GM23338 (cell line): ENCODE data around the gene ERI3. TPM values are rescaled to one million over a fixed set of nuclear protein-coding genes. Genes with fewer than 3 reads are reported as not detected.

Experiments used
- ATAC-seq: fragments of 200-7000 bp; cut with Tn5 transposase; 3 replicates; pipeline ENCODE4 v1.9.1; 2020
- DNase-seq: peaks from one replicate; pipeline ENCODE4 v3.0.0-alpha.2; 2015; ENCODE audit warnings: low spot score
- H2AFZ ChIP-seq: fragments of 200-600 bp; sonication (generic); 2 replicates; pipeline ENCODE4 v1.8.0; 2016; ENCODE audit warnings: antibody characterized with exemption, mild to moderate bottlenecking, moderate library complexity
- H3F3A ChIP-seq: fragments of 200-600 bp; sonication (generic); replicated peaks from 2 replicates; pipeline ENCODE4 v1.8.0; 2017; ENCODE audit warnings: antibody characterized with exemption, mixed run types, low read depth
- H3K27ac ChIP-seq: fragments of 200-600 bp; sonication (generic); 2 replicates; pipeline ENCODE4 v1.6.1; 2016; ENCODE audit warnings: low read depth
- H3K27me3 ChIP-seq: fragments of 200-600 bp; sonication (generic); 2 replicates; pipeline ENCODE4 v1.8.0; 2016; ENCODE audit warnings: mild to moderate bottlenecking, mixed run types, moderate library complexity; ENCODE audit not compliant: insufficient read depth
- H3K36me3 ChIP-seq: fragments of 200-600 bp; sonication (generic); 2 replicates; pipeline ENCODE4 v1.8.0; 2016; ENCODE audit warnings: mild to moderate bottlenecking; ENCODE audit not compliant: insufficient read depth
- H3K4me1 ChIP-seq: fragments of 200-600 bp; sonication (generic); 2 replicates; pipeline ENCODE4 v1.8.0; 2016; ENCODE audit warnings: mild to moderate bottlenecking, moderate library complexity; ENCODE audit not compliant: insufficient read depth
- H3K4me2 ChIP-seq: fragments of 200-600 bp; sonication (generic); 2 replicates; pipeline ENCODE4 v1.7.1; 2017; ENCODE audit warnings: mixed run types
- H3K4me3 ChIP-seq: fragments of 200-600 bp; sonication (generic); 2 replicates; pipeline ENCODE4 v1.6.1; 2016; ENCODE audit warnings: mixed run types
- H3K79me2 ChIP-seq: fragments of 200-600 bp; sonication (generic); replicated peaks from 2 replicates; pipeline ENCODE4 v1.8.0; 2017; ENCODE audit warnings: mild to moderate bottlenecking; ENCODE audit not compliant: insufficient read depth
- H3K9me2 ChIP-seq: fragments of 200-600 bp; sonication (generic); 2 replicates; pipeline ENCODE4 v1.8.0; 2017; ENCODE audit not compliant: insufficient read depth
- H4K20me1 ChIP-seq: fragments of 200-600 bp; sonication (generic); replicated peaks from 2 replicates; pipeline ENCODE4 v1.8.0; 2017; ENCODE audit warnings: mild to moderate bottlenecking; ENCODE audit not compliant: insufficient read depth
- H3K27ac Mint-ChIP-seq: 2 replicates; pipeline ENCODE4 v1.8.0; 2020; ENCODE audit warnings: inconsistent platforms, mild to moderate bottlenecking, moderate library complexity, mixed read lengths
- H3K27me3 Mint-ChIP-seq: 3 replicates; pipeline ENCODE4 v1.8.0; 2022; ENCODE audit warnings: low read depth, mild to moderate bottlenecking, moderate library complexity, mixed read lengths, inconsistent platforms; ENCODE audit not compliant: insufficient read depth, poor library complexity
- H3K36me3 Mint-ChIP-seq: 3 replicates; pipeline ENCODE4 v1.8.0; 2021; ENCODE audit warnings: low read depth, mild to moderate bottlenecking, inconsistent platforms, moderate library complexity, mixed read lengths
- H3K4me1 Mint-ChIP-seq: 3 replicates; pipeline ENCODE4 v1.8.0; 2020; ENCODE audit warnings: mild to moderate bottlenecking, inconsistent platforms, mixed read lengths
- H3K4me3 Mint-ChIP-seq: 3 replicates; pipeline ENCODE4 v1.8.0; 2021; ENCODE audit warnings: moderate library complexity, mild to moderate bottlenecking, inconsistent platforms, mixed read lengths
- H3K9me3 Mint-ChIP-seq: 3 replicates; pipeline ENCODE4 v1.8.0; 2020; ENCODE audit warnings: moderate library complexity, mild to moderate bottlenecking, inconsistent platforms, mixed read lengths
- CREB1 ChIP-seq: fragments of 250-450 bp; sonication (Bioruptor Pico); IDR thresholded peaks from 2 replicates; pipeline ENCODE4 v1.5.0; 2020; ENCODE audit warnings: low read depth, mild to moderate bottlenecking, moderate library complexity
- EZH2 ChIP-seq: fragments of 200-600 bp; sonication (generic); IDR thresholded peaks from one replicate; pipeline ENCODE4 v1.8.0; 2017; ENCODE audit warnings: antibody characterized with exemption, mild to moderate bottlenecking, low read depth; ENCODE audit not compliant: unreplicated experiment
- EZH2phosphoT487 ChIP-seq: fragments of 200-600 bp; sonication (generic); IDR thresholded peaks from one replicate; pipeline ENCODE4 v1.8.1; 2018; ENCODE audit warnings: antibody characterized with exemption; ENCODE audit not compliant: unreplicated experiment
- JUNB ChIP-seq: IDR thresholded peaks from one replicate; pipeline ENCODE4 v1.6.1; 2016; ENCODE audit warnings: antibody characterized with exemption; ENCODE audit not compliant: unreplicated experiment
- NANOG ChIP-seq: IDR thresholded peaks from 2 replicates; pipeline ENCODE4 v1.6.1; 2016; ENCODE audit warnings: antibody characterized with exemption, borderline replicate concordance
- POLR2AphosphoS5 ChIP-seq: IDR thresholded peaks from 2 replicates; pipeline ENCODE4 v1.6.1; 2016; ENCODE audit warnings: antibody characterized with exemption, low read depth
- STAT1 ChIP-seq: IDR thresholded peaks from one replicate; pipeline ENCODE4 v1.6.1; 2016; ENCODE audit warnings: antibody characterized with exemption; ENCODE audit not compliant: unreplicated experiment
- ZNF114 ChIP-seq: fragments of 250-450 bp; sonication (Bioruptor Pico); IDR thresholded peaks from 2 replicates; pipeline ENCODE4 v1.5.0; 2020; ENCODE audit warnings: mild to moderate bottlenecking, moderate library complexity
- ZNF331 ChIP-seq: fragments of 250-450 bp; sonication (Bioruptor Pico); IDR thresholded peaks from 2 replicates; pipeline ENCODE4 v1.5.0; 2020; ENCODE audit warnings: low read depth, mild to moderate bottlenecking, moderate library complexity
- polyA plus RNA-seq: library from polyadenylated mRNA; unstranded; fragments of >200 nt; fragmentation: Nextera tagmentation; extraction: Ambion mirVana; gene quantifications from 2 replicates; pipeline ENCODE4 v1.2.1, GENCODE V29; 2016
- total RNA-seq: library from RNA; depleted of rRNA; stranded (reverse); fragments of >200 nt; shearing (Covaris generic); gene quantifications from 2 replicates; pipeline ENCODE4 v1.2.3, GENCODE V29; 2014
- TF ChIP-seq, protein P1 (sequence below): IDR thresholded peaks from one replicate; pipeline ENCODE4 v1.6.1; 2018; ENCODE audit warnings: antibody characterized with exemption; ENCODE audit not compliant: unreplicated experiment
- TF ChIP-seq, protein P2 (sequence below), 2 experiments: fragments of 200-600 bp in 1 of 2; sonication (generic) in 1 of 2; conservative IDR thresholded peaks; 2 replicates each; pipeline versions ENCODE4 v1.5.1 to v1.6.1; 2016 to 2017; ENCODE audit warnings: antibody characterized with exemption in 2 of 2, low read depth in 2 of 2, mild to moderate bottlenecking in 2 of 2, moderate library complexity in 1 of 2
- TF ChIP-seq, protein P3 (sequence below): IDR thresholded peaks from 2 replicates; pipeline ENCODE4 v1.6.1; 2016; ENCODE audit warnings: antibody characterized with exemption
- TF ChIP-seq, protein P4 (sequence below): fragments of 250-450 bp; sonication (Bioruptor Pico); IDR thresholded peaks from 2 replicates; pipeline ENCODE4 v1.5.0; 2020; ENCODE audit warnings: mild to moderate bottlenecking, moderate library complexity

The ERI3 gene
- total and polyA plus RNA-seq, 2 experiments from 2014 or later, result 63.0 to 70.1 TPM

DNA sequence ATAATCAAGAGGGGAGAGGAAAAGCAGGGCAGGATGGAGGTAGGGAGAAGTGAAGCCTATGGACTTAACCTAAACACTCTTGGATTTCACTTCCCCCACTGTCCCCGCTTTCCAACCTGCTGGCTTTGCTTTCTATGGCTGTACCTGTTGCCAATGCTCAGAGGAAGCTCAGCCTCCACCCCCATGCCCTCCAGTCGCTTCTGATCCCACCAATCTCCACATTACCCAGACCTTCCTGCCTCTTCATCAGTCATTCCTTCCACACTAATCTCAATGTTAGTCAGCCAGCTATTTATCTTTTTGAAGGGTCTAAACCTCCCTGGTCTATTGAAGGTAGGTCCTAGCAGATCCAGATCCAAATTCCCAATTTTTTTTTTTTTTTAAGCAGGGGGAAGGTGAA lies 24.1 kb downstream of the ERI3 start:
- H3K27me3 ChIP-seq, result no peaks in the 10 kb centered on the region
- H3K4me3 ChIP-seq, result no peak overlapping the region
- H3K9me2 ChIP-seq, result no peaks in the 10 kb centered on the region
- Mint-ChIP-seq H3K4me1 (peaks cover 43% of the 10 kb centered on the region), H3K36me3 (peaks cover 18% of the 10 kb centered on the region), H3K4me3 (no peak overlapping the region), H3K27me3 (peaks cover 5% of the 10 kb centered on the region), H3K9me3 (no peaks in the 10 kb centered on the region), H3K27ac (no peak overlapping the region)
- ATAC-seq (no peak), DNase-seq (no peak)
- 0 out of 2 replicates have a peak, but pooled peaks cover 6% of the 10 kb centered on the region for H3F3A ChIP-seq
- H2AFZ ChIP-seq, result no peak overlapping the region
- H3K4me2 ChIP-seq, result no peak overlapping the region
- H3K27ac ChIP-seq, result no peak overlapping the region
- peaks cover 38% of the 10 kb centered on the region for H3K79me2 ChIP-seq
- H4K20me1 ChIP-seq, result peaks cover 36% of the 10 kb centered on the region
- peaks cover 30% of the 10 kb centered on the region for H3K4me1 ChIP-seq
- TF ChIP-seq POLR2AphosphoS5 (no peak), ZNF331 (CRISPR knock-in tag) (no peak), CREB1 (CRISPR knock-in tag) (no peak), EZH2 (no peak), NANOG (no peak), JUNB (no peak), STAT1 (no peak), ZNF114 (CRISPR knock-in tag) (no peak), EZH2phosphoT487 (no peak)
- TF ChIP-seq, protein P1, sequence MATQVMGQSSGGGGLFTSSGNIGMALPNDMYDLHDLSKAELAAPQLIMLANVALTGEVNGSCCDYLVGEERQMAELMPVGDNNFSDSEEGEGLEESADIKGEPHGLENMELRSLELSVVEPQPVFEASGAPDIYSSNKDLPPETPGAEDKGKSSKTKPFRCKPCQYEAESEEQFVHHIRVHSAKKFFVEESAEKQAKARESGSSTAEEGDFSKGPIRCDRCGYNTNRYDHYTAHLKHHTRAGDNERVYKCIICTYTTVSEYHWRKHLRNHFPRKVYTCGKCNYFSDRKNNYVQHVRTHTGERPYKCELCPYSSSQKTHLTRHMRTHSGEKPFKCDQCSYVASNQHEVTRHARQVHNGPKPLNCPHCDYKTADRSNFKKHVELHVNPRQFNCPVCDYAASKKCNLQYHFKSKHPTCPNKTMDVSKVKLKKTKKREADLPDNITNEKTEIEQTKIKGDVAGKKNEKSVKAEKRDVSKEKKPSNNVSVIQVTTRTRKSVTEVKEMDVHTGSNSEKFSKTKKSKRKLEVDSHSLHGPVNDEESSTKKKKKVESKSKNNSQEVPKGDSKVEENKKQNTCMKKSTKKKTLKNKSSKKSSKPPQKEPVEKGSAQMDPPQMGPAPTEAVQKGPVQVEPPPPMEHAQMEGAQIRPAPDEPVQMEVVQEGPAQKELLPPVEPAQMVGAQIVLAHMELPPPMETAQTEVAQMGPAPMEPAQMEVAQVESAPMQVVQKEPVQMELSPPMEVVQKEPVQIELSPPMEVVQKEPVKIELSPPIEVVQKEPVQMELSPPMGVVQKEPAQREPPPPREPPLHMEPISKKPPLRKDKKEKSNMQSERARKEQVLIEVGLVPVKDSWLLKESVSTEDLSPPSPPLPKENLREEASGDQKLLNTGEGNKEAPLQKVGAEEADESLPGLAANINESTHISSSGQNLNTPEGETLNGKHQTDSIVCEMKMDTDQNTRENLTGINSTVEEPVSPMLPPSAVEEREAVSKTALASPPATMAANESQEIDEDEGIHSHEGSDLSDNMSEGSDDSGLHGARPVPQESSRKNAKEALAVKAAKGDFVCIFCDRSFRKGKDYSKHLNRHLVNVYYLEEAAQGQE, result no peak
- TF ChIP-seq, protein P2, sequence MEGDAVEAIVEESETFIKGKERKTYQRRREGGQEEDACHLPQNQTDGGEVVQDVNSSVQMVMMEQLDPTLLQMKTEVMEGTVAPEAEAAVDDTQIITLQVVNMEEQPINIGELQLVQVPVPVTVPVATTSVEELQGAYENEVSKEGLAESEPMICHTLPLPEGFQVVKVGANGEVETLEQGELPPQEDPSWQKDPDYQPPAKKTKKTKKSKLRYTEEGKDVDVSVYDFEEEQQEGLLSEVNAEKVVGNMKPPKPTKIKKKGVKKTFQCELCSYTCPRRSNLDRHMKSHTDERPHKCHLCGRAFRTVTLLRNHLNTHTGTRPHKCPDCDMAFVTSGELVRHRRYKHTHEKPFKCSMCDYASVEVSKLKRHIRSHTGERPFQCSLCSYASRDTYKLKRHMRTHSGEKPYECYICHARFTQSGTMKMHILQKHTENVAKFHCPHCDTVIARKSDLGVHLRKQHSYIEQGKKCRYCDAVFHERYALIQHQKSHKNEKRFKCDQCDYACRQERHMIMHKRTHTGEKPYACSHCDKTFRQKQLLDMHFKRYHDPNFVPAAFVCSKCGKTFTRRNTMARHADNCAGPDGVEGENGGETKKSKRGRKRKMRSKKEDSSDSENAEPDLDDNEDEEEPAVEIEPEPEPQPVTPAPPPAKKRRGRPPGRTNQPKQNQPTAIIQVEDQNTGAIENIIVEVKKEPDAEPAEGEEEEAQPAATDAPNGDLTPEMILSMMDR (conservative IDR thresholded peaks at IDR 0.05; ENCODE audit: low read depth in 2 of 2), result no peak
- TF ChIP-seq, protein P3, sequence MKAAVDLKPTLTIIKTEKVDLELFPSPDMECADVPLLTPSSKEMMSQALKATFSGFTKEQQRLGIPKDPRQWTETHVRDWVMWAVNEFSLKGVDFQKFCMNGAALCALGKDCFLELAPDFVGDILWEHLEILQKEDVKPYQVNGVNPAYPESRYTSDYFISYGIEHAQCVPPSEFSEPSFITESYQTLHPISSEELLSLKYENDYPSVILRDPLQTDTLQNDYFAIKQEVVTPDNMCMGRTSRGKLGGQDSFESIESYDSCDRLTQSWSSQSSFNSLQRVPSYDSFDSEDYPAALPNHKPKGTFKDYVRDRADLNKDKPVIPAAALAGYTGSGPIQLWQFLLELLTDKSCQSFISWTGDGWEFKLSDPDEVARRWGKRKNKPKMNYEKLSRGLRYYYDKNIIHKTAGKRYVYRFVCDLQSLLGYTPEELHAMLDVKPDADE, result no peak
- TF ChIP-seq, protein P4, sequence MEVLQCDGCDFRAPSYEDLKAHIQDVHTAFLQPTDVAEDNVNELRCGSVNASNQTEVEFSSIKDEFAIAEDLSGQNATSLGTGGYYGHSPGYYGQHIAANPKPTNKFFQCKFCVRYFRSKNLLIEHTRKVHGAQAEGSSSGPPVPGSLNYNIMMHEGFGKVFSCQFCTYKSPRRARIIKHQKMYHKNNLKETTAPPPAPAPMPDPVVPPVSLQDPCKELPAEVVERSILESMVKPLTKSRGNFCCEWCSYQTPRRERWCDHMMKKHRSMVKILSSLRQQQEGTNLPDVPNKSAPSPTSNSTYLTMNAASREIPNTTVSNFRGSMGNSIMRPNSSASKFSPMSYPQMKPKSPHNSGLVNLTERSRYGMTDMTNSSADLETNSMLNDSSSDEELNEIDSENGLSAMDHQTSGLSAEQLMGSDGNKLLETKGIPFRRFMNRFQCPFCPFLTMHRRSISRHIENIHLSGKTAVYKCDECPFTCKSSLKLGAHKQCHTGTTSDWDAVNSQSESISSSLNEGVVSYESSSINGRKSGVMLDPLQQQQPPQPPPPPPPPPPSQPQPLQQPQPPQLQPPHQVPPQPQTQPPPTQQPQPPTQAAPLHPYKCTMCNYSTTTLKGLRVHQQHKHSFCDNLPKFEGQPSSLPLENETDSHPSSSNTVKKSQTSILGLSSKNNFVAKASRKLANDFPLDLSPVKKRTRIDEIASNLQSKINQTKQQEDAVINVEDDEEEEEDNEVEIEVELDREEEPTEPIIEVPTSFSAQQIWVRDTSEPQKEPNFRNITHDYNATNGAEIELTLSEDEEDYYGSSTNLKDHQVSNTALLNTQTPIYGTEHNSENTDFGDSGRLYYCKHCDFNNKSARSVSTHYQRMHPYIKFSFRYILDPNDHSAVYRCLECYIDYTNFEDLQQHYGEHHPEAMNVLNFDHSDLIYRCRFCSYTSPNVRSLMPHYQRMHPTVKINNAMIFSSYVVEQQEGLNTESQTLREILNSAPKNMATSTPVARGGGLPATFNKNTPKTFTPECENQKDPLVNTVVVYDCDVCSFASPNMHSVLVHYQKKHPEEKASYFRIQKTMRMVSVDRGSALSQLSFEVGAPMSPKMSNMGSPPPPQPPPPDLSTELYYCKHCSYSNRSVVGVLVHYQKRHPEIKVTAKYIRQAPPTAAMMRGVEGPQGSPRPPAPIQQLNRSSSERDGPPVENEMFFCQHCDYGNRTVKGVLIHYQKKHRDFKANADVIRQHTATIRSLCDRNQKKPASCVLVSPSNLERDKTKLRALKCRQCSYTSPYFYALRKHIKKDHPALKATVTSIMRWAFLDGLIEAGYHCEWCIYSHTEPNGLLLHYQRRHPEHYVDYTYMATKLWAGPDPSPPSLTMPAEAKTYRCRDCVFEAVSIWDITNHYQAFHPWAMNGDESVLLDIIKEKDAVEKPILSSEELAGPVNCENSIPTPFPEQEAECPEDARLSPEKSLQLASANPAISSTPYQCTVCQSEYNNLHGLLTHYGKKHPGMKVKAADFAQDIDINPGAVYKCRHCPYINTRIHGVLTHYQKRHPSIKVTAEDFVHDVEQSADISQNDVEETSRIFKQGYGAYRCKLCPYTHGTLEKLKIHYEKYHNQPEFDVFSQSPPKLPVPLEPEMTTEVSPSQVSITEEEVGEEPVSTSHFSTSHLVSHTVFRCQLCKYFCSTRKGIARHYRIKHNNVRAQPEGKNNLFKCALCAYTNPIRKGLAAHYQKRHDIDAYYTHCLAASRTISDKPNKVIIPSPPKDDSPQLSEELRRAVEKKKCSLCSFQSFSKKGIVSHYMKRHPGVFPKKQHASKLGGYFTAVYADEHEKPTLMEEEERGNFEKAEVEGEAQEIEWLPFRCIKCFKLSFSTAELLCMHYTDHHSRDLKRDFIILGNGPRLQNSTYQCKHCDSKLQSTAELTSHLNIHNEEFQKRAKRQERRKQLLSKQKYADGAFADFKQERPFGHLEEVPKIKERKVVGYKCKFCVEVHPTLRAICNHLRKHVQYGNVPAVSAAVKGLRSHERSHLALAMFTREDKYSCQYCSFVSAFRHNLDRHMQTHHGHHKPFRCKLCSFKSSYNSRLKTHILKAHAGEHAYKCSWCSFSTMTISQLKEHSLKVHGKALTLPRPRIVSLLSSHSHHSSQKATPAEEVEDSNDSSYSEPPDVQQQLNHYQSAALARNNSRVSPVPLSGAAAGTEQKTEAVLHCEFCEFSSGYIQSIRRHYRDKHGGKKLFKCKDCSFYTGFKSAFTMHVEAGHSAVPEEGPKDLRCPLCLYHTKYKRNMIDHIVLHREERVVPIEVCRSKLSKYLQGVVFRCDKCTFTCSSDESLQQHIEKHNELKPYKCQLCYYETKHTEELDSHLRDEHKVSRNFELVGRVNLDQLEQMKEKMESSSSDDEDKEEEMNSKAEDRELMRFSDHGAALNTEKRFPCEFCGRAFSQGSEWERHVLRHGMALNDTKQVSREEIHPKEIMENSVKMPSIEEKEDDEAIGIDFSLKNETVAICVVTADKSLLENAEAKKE (CRISPR knock-in tag), result no peak
- H3K36me3 ChIP-seq, result peaks cover 3% of the 10 kb centered on the region; the same call in 1 of the 2 replicates
